Measurements from ENCODE around the gene RILP.

Gene RILP

DNA sequence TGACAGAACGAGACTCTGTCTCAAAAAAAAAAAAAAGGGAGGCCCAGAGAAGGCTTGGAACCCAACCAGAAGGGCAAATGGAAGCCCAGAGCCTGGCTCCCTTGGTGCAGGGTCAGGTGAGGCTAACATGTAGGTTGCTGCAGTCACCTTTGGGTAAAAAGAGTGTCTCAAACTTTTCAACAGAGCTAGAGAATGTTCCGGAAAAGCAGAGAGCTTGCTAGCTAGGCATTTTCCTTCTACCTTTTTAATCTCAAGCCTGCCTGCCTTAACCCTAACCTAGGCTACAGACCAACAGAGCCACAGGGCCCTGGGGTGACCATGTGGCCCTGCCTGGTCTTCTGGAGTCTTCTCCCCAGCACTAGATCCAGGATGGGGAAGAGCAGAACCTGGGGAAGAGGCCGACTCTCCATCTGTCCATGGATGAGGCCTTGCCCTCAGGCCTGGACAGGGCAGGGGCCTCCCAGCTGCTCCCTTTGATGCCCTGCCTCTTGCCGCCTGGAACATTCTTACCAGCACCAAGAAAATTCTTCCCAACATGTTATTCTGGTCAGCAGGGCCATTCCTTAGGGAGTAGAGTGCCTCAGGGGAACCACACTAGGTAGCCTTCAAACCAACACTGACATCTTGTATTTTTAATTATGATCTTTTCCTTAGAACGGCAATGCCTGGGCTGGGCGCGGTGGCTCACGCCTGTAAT is 51.1 kb downstream of the RILP start:
- DNase-seq, result no peak

DNA sequence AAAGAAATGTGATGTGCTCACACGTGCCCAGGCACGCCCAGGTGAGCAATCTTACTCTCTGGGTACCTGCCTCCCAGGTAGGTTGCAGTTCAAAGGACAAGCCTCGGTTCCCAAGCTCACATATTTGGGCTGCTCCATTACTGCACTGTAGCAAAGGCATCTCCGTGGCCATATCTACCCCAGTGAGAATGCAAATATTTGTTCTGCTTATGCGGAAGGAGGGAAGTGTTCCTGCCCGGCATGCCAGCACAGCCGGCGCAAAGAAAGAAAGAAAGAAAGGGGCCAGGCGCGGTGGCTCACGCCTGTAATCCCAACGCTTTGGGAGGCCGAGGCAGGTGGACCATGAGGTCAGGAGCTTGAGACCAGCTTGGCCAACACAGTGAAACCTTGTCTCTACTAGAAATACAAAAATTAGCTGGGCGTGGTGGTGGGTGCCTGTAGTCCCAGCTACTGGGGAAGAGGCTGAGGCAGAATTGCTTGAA is 51.8 kb downstream of the RILP start:
- no peak for DNase-seq
